Fibroblast of lung (primary cell): ENCODE results near the gene TMEM131L. TPM values are rescaled to one million over a fixed set of nuclear protein-coding genes. Genes with fewer than 3 reads are reported as not detected.

Source experiments
- DNase-seq, 2 donors: peaks; one replicate each; pipeline versions ENCODE4 v3.0.0 to v3.0.0-alpha.2; 2010; ENCODE audit warnings: low read depth in 2 of 2
- H2AFZ ChIP-seq: 2 replicates; pipeline ENCODE4 v1.5.1; 2012; ENCODE audit warnings: low read length, control low read depth, inconsistent platforms
- H3K27ac ChIP-seq: 2 replicates; pipeline ENCODE4 v1.5.1; 2011; ENCODE audit warnings: low read length, control low read depth; ENCODE audit not compliant: insufficient read depth
- H3K27me3 ChIP-seq: 2 replicates; pipeline ENCODE4 v1.5.1; 2011; ENCODE audit warnings: mild to moderate bottlenecking, low read length; ENCODE audit not compliant: control insufficient read depth, insufficient read depth
- H3K36me3 ChIP-seq: 2 replicates; pipeline ENCODE4 v1.5.1; 2011; ENCODE audit warnings: low read length; ENCODE audit not compliant: control insufficient read depth, insufficient read depth
- H3K4me1 ChIP-seq: 2 replicates; pipeline ENCODE4 v1.5.1; 2011; ENCODE audit warnings: low read length; ENCODE audit not compliant: control insufficient read depth, insufficient read depth; ENCODE audit errors: extremely low read depth
- H3K4me2 ChIP-seq: 2 replicates; pipeline ENCODE4 v1.5.1; 2011; ENCODE audit warnings: low read length, control low read depth; ENCODE audit not compliant: insufficient read depth; ENCODE audit errors: extremely low read depth
- H3K4me3 ChIP-seq, 4 experiments: fragments of 200-600 bp in 1 of 4; sonication (generic) in 1 of 4; replicated peaks in 1 of 4; 2 replicates each; pipeline ENCODE4 v1.5.1; 2011 to 2016; ENCODE audit warnings: low read length in 4 of 4, low read depth in 3 of 4, mild to moderate bottlenecking in 3 of 4, control low read depth in 2 of 4, inconsistent platforms in 1 of 4, mixed read lengths in 1 of 4; ENCODE audit not compliant: insufficient read depth in 1 of 4; ENCODE audit errors: control extremely low read depth in 1 of 4
- H3K79me2 ChIP-seq: 2 replicates; pipeline ENCODE4 v1.5.1; 2012; ENCODE audit warnings: mild to moderate bottlenecking, low read length, inconsistent platforms; ENCODE audit not compliant: control insufficient read depth, insufficient read depth
- H3K9ac ChIP-seq: 2 replicates; pipeline ENCODE4 v1.5.1; 2011; ENCODE audit warnings: mild to moderate bottlenecking, low read length, control low read depth; ENCODE audit not compliant: insufficient read depth
- H3K9me3 ChIP-seq: 2 replicates; pipeline ENCODE4 v1.5.1; 2012; ENCODE audit warnings: low read depth, low read length; ENCODE audit not compliant: control insufficient read depth, insufficient read depth
- H4K20me1 ChIP-seq: 2 replicates; pipeline ENCODE4 v1.5.1; 2011; ENCODE audit warnings: low read length; ENCODE audit not compliant: control insufficient read depth, insufficient read depth; ENCODE audit errors: extremely low read depth
- EZH2 ChIP-seq: IDR thresholded peaks from 2 replicates; pipeline ENCODE4 v1.5.1; 2012; ENCODE audit warnings: low read length, control low read depth, mild to moderate bottlenecking; ENCODE audit errors: missing control alignments
- polyA plus RNA-seq, 2 donors: library from polyadenylated mRNA; depleted of rRNA in 1 of 2; stranded (reverse) in 1 of 2; unstranded in 1 of 2; fragments of >200 nt; gene quantifications; 2 replicates each; pipeline ENCODE4 v1.2.1, GENCODE V29; 2011 to 2012; ENCODE audit warnings: missing spikeins in 1 of 2
- total RNA-seq: library from RNA; depleted of rRNA; stranded (reverse); fragments of >200 nt; gene quantifications from 2 replicates; pipeline ENCODE4 v1.2.1, GENCODE V29; 2014
- TF ChIP-seq, protein P1 (sequence below), 2 donors: IDR thresholded peaks in 1 of 2; conservative IDR thresholded peaks in 1 of 2; 1 replicate in 1 of 2; 2 replicates in 1 of 2; pipeline ENCODE4 v1.5.1; 2011 to 2012; ENCODE audit warnings: low read length in 2 of 2, control low read depth in 1 of 2, inconsistent platforms in 1 of 2, low read depth in 1 of 2, mild to moderate bottlenecking in 1 of 2

Gene TMEM131L
- total and polyA plus RNA-seq, 2 donors (not counting 1 experiment from before 2014, with no cell fraction given): 7.7 to 15.0 TPM

DNA sequence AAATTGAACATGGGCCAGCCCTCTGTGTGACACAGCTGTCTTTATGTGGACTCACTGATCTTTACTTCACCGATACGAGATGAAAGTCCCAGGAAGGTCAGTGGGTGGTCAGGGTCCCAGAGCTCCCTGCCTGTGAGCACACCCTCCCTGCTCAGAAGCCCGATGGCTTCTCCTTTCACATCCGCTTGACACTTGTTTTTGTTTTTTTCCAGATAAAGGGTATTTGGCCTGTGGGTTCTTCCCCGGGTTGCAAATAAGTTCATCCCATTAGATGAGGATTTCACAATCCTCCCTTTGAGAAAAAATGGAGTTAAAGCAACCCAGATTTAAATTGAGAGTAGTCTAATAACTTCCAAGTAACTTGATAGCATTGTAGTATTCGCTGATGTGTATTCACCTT is 169.7 kb downstream of the TMEM131L start:
- Histone ChIP-seq H3K9me3 (no peaks in the 10 kb centered on the region), H3K4me1 (no peaks in the 10 kb centered on the region), H3K27ac (no peak overlapping the region), H3K4me2 (no peak overlapping the region), H3K9ac (no peak overlapping the region), H3K79me2 (no peaks in the 10 kb centered on the region), H2AFZ (no peak overlapping the region), H3K4me3 (no peak overlapping the region), H4K20me1 (no peaks in the 10 kb centered on the region), H3K27me3 (no peaks in the 10 kb centered on the region), H3K36me3 (peaks cover 3% of the 10 kb centered on the region)
- no peak for DNase-seq
- TF ChIP-seq EZH2: no peak
- TF ChIP-seq, protein P1, sequence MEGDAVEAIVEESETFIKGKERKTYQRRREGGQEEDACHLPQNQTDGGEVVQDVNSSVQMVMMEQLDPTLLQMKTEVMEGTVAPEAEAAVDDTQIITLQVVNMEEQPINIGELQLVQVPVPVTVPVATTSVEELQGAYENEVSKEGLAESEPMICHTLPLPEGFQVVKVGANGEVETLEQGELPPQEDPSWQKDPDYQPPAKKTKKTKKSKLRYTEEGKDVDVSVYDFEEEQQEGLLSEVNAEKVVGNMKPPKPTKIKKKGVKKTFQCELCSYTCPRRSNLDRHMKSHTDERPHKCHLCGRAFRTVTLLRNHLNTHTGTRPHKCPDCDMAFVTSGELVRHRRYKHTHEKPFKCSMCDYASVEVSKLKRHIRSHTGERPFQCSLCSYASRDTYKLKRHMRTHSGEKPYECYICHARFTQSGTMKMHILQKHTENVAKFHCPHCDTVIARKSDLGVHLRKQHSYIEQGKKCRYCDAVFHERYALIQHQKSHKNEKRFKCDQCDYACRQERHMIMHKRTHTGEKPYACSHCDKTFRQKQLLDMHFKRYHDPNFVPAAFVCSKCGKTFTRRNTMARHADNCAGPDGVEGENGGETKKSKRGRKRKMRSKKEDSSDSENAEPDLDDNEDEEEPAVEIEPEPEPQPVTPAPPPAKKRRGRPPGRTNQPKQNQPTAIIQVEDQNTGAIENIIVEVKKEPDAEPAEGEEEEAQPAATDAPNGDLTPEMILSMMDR (conservative IDR thresholded peaks at IDR 0.05 in 1 of 2, IDR thresholded peaks at IDR 0.05 in 1 of 2; ENCODE audit: low read depth in 1 of 2, low read length in 2 of 2): no peak

DNA sequence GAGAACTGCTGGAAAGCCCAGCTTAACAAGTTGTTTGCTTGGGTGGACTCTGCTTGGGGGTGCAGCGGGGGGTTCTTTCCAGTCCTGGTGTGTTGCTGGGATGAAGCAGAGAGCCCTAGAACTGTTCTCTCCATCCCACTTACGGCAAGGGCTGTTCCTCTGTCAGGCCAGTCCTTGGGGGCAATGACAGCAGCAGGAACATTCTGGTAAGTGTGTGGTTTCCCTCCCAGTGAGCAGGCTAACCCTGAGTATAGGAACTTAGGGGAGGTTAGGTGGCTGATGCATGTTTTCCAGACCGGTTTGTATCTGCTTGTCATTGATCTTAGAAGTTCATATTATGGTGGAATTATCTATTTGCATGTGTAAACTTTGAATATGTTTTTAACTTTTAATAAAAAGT is 171.0 kb downstream of the TMEM131L start:
- no peaks in the 10 kb centered on the region for H3K9me3 ChIP-seq
- no peaks in the 10 kb centered on the region for H3K4me1 ChIP-seq
- H3K4me2 ChIP-seq: no peak overlapping the region
- DNase-seq: no peak
- H3K36me3 ChIP-seq: peaks cover 3% of the 10 kb centered on the region
- H3K27me3 ChIP-seq: no peaks in the 10 kb centered on the region
- no peak overlapping the region for H3K27ac ChIP-seq
- no peak overlapping the region for H3K9ac ChIP-seq
- H4K20me1 ChIP-seq: no peaks in the 10 kb centered on the region
- H2AFZ ChIP-seq: no peak overlapping the region
- TF ChIP-seq EZH2: no peak
- TF ChIP-seq, protein P1 (conservative IDR thresholded peaks at IDR 0.05 in 1 of 2, IDR thresholded peaks at IDR 0.05 in 1 of 2; ENCODE audit: low read depth in 1 of 2, low read length in 2 of 2): no peak
- H3K79me2 ChIP-seq: no peaks in the 10 kb centered on the region
- H3K4me3 ChIP-seq: no peak overlapping the region

DNA sequence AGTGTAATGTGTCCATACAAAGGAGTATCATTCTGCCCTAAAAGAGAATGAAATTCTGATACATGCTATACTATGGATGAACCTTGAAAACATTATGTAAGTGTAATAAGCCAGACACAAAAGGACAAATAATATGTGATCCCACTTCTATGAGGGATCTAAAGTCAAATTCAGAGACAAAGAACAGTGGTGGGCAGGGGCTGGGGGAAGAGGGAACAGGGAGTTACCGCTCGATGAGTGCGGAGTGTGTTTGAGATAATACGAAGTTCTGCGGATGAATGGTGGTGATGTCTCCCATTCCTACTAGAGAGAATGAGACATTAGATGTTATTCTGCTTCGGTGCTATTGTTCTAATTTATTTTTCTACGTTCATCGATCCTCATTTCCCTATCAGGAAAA is 171.9 kb downstream of the TMEM131L start:
- H3K4me1 ChIP-seq: no peaks in the 10 kb centered on the region
- no peaks in the 10 kb centered on the region for H4K20me1 ChIP-seq
- H3K79me2 ChIP-seq: no peaks in the 10 kb centered on the region
- H3K27ac ChIP-seq: no peak overlapping the region
- no peak for TF ChIP-seq EZH2
- TF ChIP-seq, protein P1 (conservative IDR thresholded peaks at IDR 0.05 in 1 of 2, IDR thresholded peaks at IDR 0.05 in 1 of 2; ENCODE audit: low read depth in 1 of 2, low read length in 2 of 2): no peak
- H3K27me3 ChIP-seq: no peaks in the 10 kb centered on the region
- H3K36me3 ChIP-seq: peaks cover 3% of the 10 kb centered on the region
- no peak overlapping the region for H3K4me3 ChIP-seq
- no peak overlapping the region for H3K4me2 ChIP-seq
- no peak overlapping the region for H3K9ac ChIP-seq
- H2AFZ ChIP-seq: no peak overlapping the region
- no peak for DNase-seq
- H3K9me3 ChIP-seq: no peaks in the 10 kb centered on the region
